Adipose tissue (tissue), 3 donors: ENCODE measurements around the gene RSPRY1. TPM values are rescaled to one million over a fixed set of nuclear protein-coding genes. Genes with fewer than 3 reads are reported as not detected.

Experiments
- H3K27ac ChIP-seq: one replicate; pipeline ENCODE4 v1.5.1; 2013; ENCODE audit warnings: low read depth, low read length
- WGBS, 3 donors: extraction: QIAGEN DNeasy Blood & Tissue Kit; methylation state at CpG; one replicate each; pipeline ENCODE4 v1.1.7; 2013; 5-methylcytosine and 5-hydroxymethylcytosine counted together
- polyA plus RNA-seq, 3 donors: library from polyadenylated mRNA; stranded (reverse); fragments of 200-250 nt; gene quantifications; one replicate each; pipeline ENCODE4 v1.2.3, GENCODE V29; 2013
- donor health status: healthy with polysubstance abuse.
- donor health status: Bipolar disorder and iron deficiency.
- donor health status: healthy.

RSPRY1 gene
- polyA plus RNA-seq, 3 donors, result 8.7 to 12.3 (median 9.2) TPM

DNA sequence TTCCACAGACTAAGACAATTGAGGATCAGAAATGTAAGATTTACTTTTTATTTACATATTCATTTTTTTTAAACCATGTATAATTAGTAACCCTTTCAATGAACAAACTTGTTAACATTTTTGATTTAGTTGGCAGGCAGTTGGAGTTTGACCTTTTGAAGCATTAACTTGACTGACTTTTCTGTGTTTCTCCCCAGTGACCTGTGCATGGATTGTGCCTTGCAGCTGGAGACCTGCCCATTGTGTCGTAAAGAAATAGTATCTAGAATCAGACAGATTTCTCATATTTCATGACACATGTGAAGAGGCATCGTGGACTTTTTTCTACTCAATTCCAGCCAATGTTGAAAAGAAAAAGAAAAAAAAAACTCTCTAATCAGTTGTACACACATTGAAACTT lies 52.6 kb downstream of the RSPRY1 start:
- H3K27ac ChIP-seq, result no peak overlapping the region
- WGBS, 3 donors, result 56 to 83% (median 79%) methylated on average over 2 of the region's 2 CpGs

DNA sequence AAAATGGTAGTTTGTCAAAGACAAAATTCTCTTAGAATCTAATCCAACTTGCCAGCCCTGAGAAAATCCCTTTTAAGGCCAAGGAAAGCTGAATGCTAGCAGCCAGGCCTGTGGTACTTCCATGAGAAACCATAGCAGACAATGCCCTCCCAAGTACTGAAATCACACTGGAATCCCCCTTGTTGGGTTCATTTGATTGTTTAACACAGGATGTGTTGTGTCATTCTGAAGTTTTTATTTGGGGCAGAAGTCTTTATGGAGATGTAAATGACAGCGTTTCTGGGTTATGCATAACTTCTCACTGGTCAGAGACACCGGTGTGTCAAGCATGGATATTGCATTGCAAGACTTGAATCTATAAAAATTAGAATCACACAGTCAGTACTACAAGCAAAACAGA lies 53.0 kb downstream of the RSPRY1 start:
- 62 to 81% (median 62%) methylated on average over 2 of the region's 2 CpGs for WGBS, 3 donors

GRCh38 chr16:57240851-57241250 lies 54.7 kb downstream of the RSPRY1 start:
- H3K27ac ChIP-seq, result no peak overlapping the region
- 80 to 95% (median 93%) methylated on average over 2 of the region's 2 CpGs for WGBS, 3 donors

More for the DNA sequence above, 53.0 kb downstream of the RSPRY1 start:
- H3K27ac ChIP-seq, result no peak overlapping the region

- H3K27ac ChIP-seq, result no peak overlapping the region
- WGBS, 3 donors, result 88 to 94% (median 91%) methylated on average over 2 of the region's 2 CpGs
Observed at GRCh38 chr16:57242650-57243049, 56.5 kb downstream of the RSPRY1 start.

GRCh38 chr16:57244463-57244766 lies 58.3 kb downstream of the RSPRY1 start:
- no peak overlapping the region for H3K27ac ChIP-seq
- 7 to 10% (median 8%) methylated on average over 9 of the region's 9 CpGs for WGBS, 3 donors

GRCh38 chr16:57244767-57245471 lies 58.8 kb downstream of the RSPRY1 start, which contains the start of gene ARL2BP:
Gene ARL2BP, plus strand, starts transcription at chr16:57245259. Its CDS starts 109 bp downstream, at chr16:57245368.
- WGBS, 3 donors, result 0 to 1% (median 0%) methylated on average over 68 to 77 of the region's 77 CpGs
- peak within 1 kb of the TSS; percentile 71 for H3K27ac ChIP-seq

DNA sequence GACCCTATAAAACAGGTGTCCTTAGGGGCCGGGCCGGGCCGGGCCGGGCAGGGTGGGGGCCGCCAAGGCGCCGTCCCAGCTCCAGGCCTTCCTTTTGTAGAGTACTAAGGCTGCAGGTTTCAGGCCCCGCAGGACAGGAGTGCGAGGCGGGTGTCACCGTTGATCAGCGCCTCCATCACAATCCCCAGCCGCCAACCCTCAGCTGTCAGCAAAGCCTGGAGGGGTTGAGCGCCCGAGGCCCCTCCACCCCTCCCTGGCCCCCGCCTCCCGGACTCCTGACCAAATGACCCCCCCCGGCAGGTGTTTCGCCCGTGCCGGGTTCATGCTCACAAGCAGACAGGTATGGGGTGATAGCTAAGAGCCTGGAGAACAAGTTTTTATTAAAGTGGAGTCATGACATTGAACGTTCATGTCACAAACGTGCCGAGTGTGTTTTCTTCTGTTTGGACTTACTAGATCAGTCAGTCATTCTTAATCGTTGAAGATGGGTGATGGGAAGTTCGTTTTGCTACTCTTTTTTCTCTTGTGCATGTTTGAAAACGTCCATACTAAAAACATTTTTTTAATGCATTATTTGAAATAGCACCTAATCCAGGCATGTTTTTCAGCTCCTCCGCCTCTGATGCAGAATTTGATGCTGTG lies 59.5 kb downstream of the RSPRY1 start:
- WGBS, 3 donors, result 4% methylated on average over 25 to 28 of the region's 28 CpGs
- peak overlapping the region; percentile 71 for H3K27ac ChIP-seq

- WGBS, 3 donors, result 94 to 98% (median 98%) methylated on average over 2 of the region's 2 CpGs
- no peak overlapping the region for H3K27ac ChIP-seq
Observed at GRCh38 chr16:57251352-57251751, 65.2 kb downstream of the RSPRY1 start.

DNA sequence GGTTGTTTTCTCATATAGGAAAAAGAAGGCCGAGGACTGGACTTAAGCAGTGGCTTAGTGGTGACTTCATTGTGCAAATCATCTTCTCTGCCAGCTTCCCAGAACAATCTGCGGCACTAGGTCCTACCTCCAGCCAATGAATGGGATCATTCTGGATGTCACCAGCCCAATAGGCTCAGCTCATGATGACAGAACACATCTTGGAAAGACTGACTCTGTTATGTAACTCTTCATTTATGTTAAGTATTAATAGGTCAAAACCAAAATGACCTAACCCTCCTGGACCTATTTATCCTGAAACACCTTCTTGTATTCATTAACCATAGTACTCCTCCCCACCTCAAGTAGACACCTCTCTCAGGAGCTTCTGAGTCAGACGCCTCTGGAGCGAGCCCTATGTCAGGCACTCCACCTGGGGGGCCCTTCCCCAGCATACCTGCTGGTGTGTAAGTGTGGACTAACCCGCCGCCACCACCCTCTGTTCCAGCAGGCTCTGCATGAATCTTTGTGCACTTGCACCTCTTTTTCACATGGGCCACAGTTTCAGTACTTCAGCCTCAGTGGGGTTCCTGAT lies 66.1 kb downstream of the RSPRY1 start:
- WGBS, 3 donors, result 72 to 95% (median 93%) methylated on average over 6 of the region's 6 CpGs
- no peak overlapping the region for H3K27ac ChIP-seq

DNA sequence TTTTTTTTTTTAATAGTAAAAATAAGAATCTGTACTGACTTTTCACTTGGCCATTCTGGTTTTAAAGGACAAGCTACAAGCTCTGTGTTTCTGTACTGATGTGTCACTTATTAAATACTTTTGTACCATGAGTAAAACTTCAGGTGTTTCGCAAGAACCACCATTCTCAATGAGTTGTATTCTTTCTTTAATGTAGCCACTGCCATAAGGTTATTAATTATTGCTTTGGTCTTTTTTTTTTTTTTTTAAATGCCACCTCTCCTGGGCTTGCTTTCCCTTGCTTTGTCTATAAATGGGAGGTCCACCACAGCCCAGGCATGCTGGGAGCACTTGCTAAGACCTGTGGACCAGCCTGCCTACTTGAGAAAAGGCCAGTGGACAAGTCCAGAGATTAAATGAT lies 67.3 kb downstream of the RSPRY1 start:
- 76 to 100% (median 100%) methylated on average over 1 of the region's 1 CpG for WGBS, 3 donors
- no peak overlapping the region for H3K27ac ChIP-seq

GRCh38 chr16:57255686-57256415 lies 69.7 kb downstream of the RSPRY1 start:
- 85 to 91% (median 85%) methylated on average over 10 of the region's 10 CpGs for WGBS, 3 donors
- H3K27ac ChIP-seq, result no peak overlapping the region

DNA sequence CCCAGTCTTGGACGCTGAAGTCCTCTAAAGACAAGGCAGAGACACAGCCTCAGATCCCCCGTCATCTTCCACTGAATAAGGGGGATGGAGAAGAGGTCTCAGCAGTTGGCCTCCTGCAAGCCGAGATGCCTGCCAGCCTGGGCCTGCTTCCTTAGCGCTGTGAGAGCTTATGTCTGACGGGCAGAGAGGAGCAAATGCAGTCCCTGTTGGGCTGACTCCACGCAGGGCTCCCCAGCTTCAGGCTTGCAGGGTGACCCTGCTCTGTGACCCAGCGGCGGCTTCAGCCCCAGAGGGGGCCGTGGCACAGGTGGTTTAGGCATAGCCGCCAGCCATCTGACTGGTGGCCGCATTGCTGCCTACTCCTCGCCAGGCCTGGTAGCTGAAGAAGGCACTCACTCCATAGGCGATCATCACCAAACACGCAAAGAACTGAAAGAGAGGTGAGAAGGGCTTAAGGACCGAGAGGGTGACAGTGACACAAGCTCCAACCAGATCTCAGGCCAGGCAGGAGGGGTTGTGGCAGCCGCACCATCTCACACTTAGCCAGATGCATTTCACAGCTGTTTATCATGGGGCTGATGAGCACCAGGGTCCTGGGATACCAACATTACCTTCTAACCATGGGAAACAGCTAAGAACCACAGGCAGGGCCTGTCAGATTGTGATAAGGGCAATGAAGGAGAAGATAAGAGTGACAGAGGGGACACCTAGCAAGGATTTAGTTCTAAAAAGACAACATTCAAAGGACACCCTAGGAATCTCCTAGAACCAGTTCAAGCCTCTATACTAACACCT lies 70.7 kb downstream of the RSPRY1 start:
- H3K27ac ChIP-seq, result no peak overlapping the region

GRCh38 chr16:57257455-57258070 lies 71.4 kb downstream of the RSPRY1 start:
- whole genome bisulfite sequencing, 3 donors, result 84 to 89% (median 85%) methylated on average over 13 of the region's 13 CpGs
- no peak overlapping the region for H3K27ac ChIP-seq

More for the DNA sequence above, 70.7 kb downstream of the RSPRY1 start:
- WGBS, 3 donors, result 89 to 93% (median 91%) methylated on average over 16 of the region's 16 CpGs

- WGBS, 3 donors, result 96 to 99% (median 96%) methylated on average over 18 of the region's 18 CpGs
- no peak overlapping the region for H3K27ac ChIP-seq
Observed at GRCh38 chr16:57258226-57258909, 72.2 kb downstream of the RSPRY1 start.

GRCh38 chr16:57258910-57259475 lies 72.9 kb downstream of the RSPRY1 start:
- H3K27ac ChIP-seq, result no peak overlapping the region
- WGBS, 3 donors, result 58 to 77% (median 67%) methylated on average over 1 of the region's 1 CpG

DNA sequence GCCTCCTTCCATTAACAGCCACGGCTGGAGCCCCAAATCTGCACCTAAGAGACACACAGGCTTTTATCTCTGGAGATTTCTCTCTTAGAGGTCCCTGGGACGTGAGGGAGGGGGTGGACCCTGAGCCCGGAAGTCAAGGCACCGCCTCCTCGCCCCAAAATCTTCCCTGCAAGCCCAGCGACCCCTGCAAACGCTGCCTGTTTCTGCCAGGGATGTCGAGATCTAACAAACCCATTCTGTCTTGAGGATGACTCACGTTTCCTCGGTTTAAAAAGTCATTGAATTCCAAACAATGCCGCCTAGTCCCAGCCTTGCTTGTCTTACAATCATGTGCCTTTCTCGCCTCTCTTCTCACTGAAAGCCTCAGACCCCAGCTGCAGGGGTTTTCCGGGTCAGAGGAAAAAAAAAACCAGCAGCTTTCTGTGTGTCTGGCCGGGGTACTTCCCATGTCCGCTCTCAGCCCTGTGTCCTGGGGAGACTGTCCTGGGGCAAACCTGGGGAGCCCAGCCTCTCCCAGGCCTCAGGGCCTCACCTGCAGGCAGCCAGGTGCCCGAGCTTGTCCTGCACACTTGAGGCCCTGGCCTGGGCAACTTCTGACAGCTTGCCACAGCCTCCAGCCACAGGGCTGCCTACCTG lies 74.3 kb downstream of the RSPRY1 start:
- WGBS, 3 donors, result 31 to 67% (median 37%) methylated on average over 16 of the region's 16 CpGs
- H3K27ac ChIP-seq, result no peak overlapping the region

DNA sequence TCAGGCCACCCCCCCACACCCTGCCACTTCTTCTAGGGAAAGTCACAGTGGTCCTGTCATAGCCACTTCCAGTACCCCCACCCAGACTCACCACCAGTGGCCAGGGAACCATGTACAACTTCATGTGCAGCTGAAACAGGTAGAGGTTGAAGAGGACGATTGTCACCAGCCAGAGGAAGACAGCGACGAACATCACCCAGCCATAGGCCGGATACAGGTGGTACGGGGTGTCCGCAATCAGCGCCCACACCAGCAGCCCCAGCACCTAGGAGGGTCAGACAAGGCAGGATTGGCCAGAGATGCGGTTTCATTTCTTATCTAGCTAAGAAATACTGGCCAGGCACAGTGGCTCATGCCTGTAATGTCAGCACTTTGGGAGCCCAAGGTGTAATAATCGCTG lies 75.7 kb downstream of the RSPRY1 start:
- WGBS, 3 donors, result 93 to 95% (median 95%) methylated on average over 9 of the region's 9 CpGs
- no peak overlapping the region for H3K27ac ChIP-seq
